ENCODE measurements around the gene PLCXD1. TPM values are rescaled to one million over a fixed set of nuclear protein-coding genes. Genes with fewer than 3 reads are reported as not detected.
A peak's percentile ranks its signal among the peaks of the same experiment; 100 is the strongest.
"Not testable (repeated sequence)": the region's sequence is repeated elsewhere in the genome, so short reads cannot be mapped to it uniquely, and the experiment has no call there.

Gene PLCXD1
- total RNA-seq, 1 donor from 2014 or later: 25.9 TPM

DNA sequence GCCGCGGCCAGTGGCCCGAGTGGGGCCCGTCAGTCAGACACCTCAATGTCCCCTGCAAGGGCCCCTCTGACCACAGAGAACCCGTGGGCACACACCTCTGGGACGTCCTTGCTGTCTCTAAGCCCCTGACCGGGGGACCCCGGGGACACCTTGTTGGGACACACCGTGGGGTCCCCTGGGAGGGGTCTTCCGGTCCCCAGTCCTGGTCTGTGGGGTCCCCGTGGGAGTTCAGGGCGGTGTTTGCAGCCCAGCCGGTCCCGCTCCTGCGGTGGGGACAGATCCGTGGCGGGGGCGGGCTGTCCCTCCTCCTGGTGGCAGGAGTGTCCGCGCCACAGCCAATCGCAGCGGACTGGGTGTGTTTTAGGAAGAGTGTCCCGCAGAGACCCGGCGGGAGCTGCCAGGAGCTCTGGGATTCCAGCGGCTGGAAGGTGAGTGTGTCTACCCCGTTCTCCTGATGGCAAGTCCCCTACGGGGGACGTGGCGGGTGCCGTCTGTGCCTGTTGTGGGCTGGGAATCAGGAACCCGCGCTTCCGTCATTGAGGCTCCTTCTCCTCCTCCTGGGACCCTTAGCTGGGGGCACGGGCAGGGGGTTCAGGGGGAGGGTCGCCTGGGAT, 5.1 kb upstream of the PLCXD1 start:
- Mint-ChIP-seq H3K4me1 (ENCODE audit: low read depth, unreplicated experiment) (peaks cover 6% of the 10 kb centered on the region), H3K27ac (ENCODE audit: unreplicated experiment) (no peak overlapping the region), H3K4me3 (ENCODE audit: unreplicated experiment) (peak overlapping the region; percentile 77), H3K27me3 (ENCODE audit: low read depth, unreplicated experiment) (no peaks in the 10 kb centered on the region), H3K9me3 (ENCODE audit: unreplicated experiment) (no peaks in the 10 kb centered on the region), H3K36me3 (ENCODE audit: low read depth, unreplicated experiment) (no peaks in the 10 kb centered on the region)
- Histone ChIP-seq H3K27me3 (ENCODE audit: insufficient read depth, low read length) (no peaks in the 10 kb centered on the region), H3K4me1 (ENCODE audit: insufficient read depth, low read length) (peaks cover 11% of the 10 kb centered on the region), H3K4me3 (ENCODE audit: insufficient read depth, low read depth, low read length) (peak overlapping the region; percentile 51), H4K20me1 (ENCODE audit: insufficient read depth, low read length) (no peaks in the 10 kb centered on the region), H3K4me2 (ENCODE audit: low read length) (peak overlapping the region; percentile 86), H3K27ac (ENCODE audit: low read depth, low read length) (peak overlapping the region; percentile 11), H3K79me2 (ENCODE audit: insufficient read depth, low read length) (no peaks in the 10 kb centered on the region), H3K36me3 (ENCODE audit: insufficient read depth, low read length) (no peaks in the 10 kb centered on the region), H3K9me3 (ENCODE audit: insufficient read depth, low read depth, low read length) (no peaks in the 10 kb centered on the region), H3K9ac (ENCODE audit: low read length) (peak overlapping the region; percentile 80), H2AFZ (ENCODE audit: low read depth, low read length) (peak overlapping the region; percentile 89)
- FAIRE-seq (no peak), DNase-seq (ENCODE audit: low read depth) (peak; percentile 22)
- TF ChIP-seq CTCF (IDR thresholded peaks at IDR 0.05; ENCODE audit: insufficient read depth, low read depth, low read length) (no peak), EZH2 (IDR thresholded peaks at IDR 0.05; ENCODE audit: insufficient read depth, low read length) (no peak)

DNA sequence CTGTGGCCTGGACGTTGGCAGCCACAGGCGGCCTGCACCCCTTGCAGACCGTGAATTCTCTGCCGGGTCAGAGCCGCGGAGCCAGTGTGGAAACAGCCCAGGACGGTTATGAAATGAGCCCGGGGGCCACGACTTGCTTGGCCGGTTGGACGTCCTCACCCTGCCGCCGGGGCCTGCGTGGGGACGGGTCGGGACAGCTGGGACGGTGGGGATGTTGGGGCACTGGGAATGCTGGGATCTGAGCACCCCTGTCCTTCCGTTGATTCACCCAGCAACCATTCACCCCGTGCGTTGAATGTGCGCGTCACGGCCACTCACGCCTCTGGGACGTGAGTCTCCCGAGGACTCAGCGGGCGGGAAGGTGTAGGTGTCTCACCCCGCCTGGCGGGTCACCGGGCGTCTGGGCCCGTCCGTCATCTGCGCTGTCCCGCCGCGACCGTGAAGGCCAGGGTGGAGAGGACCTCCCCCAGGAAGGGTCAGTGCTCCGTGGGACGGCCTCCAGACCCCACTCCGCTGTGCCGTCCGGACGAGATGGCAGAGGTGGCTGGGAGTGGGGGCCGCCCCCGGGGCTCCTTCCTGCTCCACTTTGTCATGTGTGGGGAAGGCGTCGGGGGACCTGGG, 4.5 kb upstream of the PLCXD1 start:
- H2AFZ ChIP-seq (ENCODE audit: low read depth, low read length): peak overlapping the region; percentile 89
- FAIRE-seq (no peak), DNase-seq (ENCODE audit: low read depth) (peak; percentile 38)
- H4K20me1 ChIP-seq (ENCODE audit: insufficient read depth, low read length): no peaks in the 10 kb centered on the region
- peaks cover 6% of the 10 kb centered on the region for H3K4me1 Mint-ChIP-seq (ENCODE audit: low read depth, unreplicated experiment)
- peak overlapping the region; percentile 80 for H3K9ac ChIP-seq (ENCODE audit: low read length)
- H3K9me3 ChIP-seq (ENCODE audit: insufficient read depth, low read depth, low read length): no peaks in the 10 kb centered on the region
- no peak for TF ChIP-seq CTCF (IDR thresholded peaks at IDR 0.05; ENCODE audit: insufficient read depth, low read depth, low read length)
- no peak for TF ChIP-seq EZH2 (IDR thresholded peaks at IDR 0.05; ENCODE audit: insufficient read depth, low read length)
- peak overlapping the region; percentile 11 for H3K27ac ChIP-seq (ENCODE audit: low read depth, low read length)
- H3K4me3 Mint-ChIP-seq (ENCODE audit: unreplicated experiment): peak overlapping the region; percentile 77
- H3K27me3 Mint-ChIP-seq (ENCODE audit: low read depth, unreplicated experiment): no peaks in the 10 kb centered on the region
- H3K27me3 ChIP-seq (ENCODE audit: insufficient read depth, low read length): no peaks in the 10 kb centered on the region
- peaks cover 11% of the 10 kb centered on the region for H3K4me1 ChIP-seq (ENCODE audit: insufficient read depth, low read length)
- H3K36me3 Mint-ChIP-seq (ENCODE audit: low read depth, unreplicated experiment): no peaks in the 10 kb centered on the region
- no peaks in the 10 kb centered on the region for H3K79me2 ChIP-seq (ENCODE audit: insufficient read depth, low read length)
- H3K9me3 Mint-ChIP-seq (ENCODE audit: unreplicated experiment): no peaks in the 10 kb centered on the region
- H3K4me3 ChIP-seq (ENCODE audit: insufficient read depth, low read depth, low read length): peak overlapping the region; percentile 51
- H3K36me3 ChIP-seq (ENCODE audit: insufficient read depth, low read length): no peaks in the 10 kb centered on the region
- H3K4me2 ChIP-seq (ENCODE audit: low read length): peak overlapping the region; percentile 86
- H3K27ac Mint-ChIP-seq (ENCODE audit: unreplicated experiment): no peak overlapping the region

DNA sequence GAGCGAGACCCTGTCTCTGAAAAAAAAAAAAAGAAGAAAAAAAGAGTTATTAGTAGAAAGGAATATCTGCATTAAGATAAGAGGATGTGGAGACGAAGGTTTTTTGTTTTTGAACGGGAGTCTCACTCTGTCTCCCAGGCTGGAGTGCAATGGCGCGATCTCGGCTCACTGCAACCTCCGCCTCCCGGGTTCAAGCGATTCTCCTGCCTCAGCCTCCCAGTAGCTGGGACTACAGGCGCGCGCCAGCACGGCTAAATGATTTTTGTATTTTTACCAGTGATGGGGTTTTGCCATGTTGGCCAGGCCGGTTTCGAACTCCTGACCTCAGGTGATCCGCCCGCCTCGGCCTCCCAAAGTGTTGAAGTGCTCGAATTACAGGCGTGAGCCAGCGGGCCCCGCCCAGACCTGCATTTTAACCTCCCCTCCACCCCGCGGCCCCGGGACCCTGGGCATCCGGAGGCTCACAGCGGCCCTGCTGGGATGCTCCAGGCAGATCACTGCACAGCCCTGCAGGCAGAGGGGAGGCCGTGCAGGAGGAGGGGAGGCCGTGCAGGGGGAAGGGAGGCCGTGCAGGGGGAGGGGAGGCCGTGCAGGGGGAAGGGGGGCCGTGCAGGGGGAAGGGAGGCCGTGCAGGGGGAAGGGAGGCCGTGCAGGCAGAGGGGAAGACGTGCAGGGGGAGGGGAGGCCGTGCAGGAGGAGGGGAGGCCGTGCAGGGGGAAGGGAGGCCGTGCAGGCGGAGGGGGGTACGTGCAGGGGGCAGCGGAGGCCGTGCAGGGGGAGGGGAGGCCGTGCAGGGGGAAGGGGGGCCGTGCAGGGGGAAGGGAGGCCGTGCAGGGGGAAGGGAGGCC, 1.2 kb upstream of the PLCXD1 start:
- not testable (repeated sequence) for H3K4me2 ChIP-seq (ENCODE audit: low read length); H3K27me3 Mint-ChIP-seq (ENCODE audit: low read depth, unreplicated experiment); H3K27ac Mint-ChIP-seq (ENCODE audit: unreplicated experiment); H3K4me3 ChIP-seq (ENCODE audit: insufficient read depth, low read depth, low read length); H3K27me3 ChIP-seq (ENCODE audit: insufficient read depth, low read length); H3K4me1 Mint-ChIP-seq (ENCODE audit: low read depth, unreplicated experiment); H4K20me1 ChIP-seq (ENCODE audit: insufficient read depth, low read length); H2AFZ ChIP-seq (ENCODE audit: low read depth, low read length); H3K36me3 Mint-ChIP-seq (ENCODE audit: low read depth, unreplicated experiment); H3K27ac ChIP-seq (ENCODE audit: low read depth, low read length); FAIRE-seq; H3K36me3 ChIP-seq (ENCODE audit: insufficient read depth, low read length); H3K79me2 ChIP-seq (ENCODE audit: insufficient read depth, low read length); H3K9ac ChIP-seq (ENCODE audit: low read length); H3K9me3 Mint-ChIP-seq (ENCODE audit: unreplicated experiment); H3K9me3 ChIP-seq (ENCODE audit: insufficient read depth, low read depth, low read length); DNase-seq (ENCODE audit: low read depth)
- peak overlapping the region; percentile 40 for H3K4me3 Mint-ChIP-seq (ENCODE audit: unreplicated experiment)
- peaks cover 11% of the 10 kb centered on the region for H3K4me1 ChIP-seq (ENCODE audit: insufficient read depth, low read length)

- H3K9me3 Mint-ChIP-seq (ENCODE audit: unreplicated experiment); H3K4me2 ChIP-seq (ENCODE audit: low read length); H3K27me3 ChIP-seq (ENCODE audit: insufficient read depth, low read length); H3K79me2 ChIP-seq (ENCODE audit: insufficient read depth, low read length); H3K4me1 Mint-ChIP-seq (ENCODE audit: low read depth, unreplicated experiment); H3K4me3 Mint-ChIP-seq (ENCODE audit: unreplicated experiment); H3K27me3 Mint-ChIP-seq (ENCODE audit: low read depth, unreplicated experiment); H3K9ac ChIP-seq (ENCODE audit: low read length); H3K27ac ChIP-seq (ENCODE audit: low read depth, low read length); H3K27ac Mint-ChIP-seq (ENCODE audit: unreplicated experiment); H3K9me3 ChIP-seq (ENCODE audit: insufficient read depth, low read depth, low read length); H3K36me3 Mint-ChIP-seq (ENCODE audit: low read depth, unreplicated experiment); H3K36me3 ChIP-seq (ENCODE audit: insufficient read depth, low read length); FAIRE-seq; H3K4me3 ChIP-seq (ENCODE audit: insufficient read depth, low read depth, low read length); H2AFZ ChIP-seq (ENCODE audit: low read depth, low read length); DNase-seq (ENCODE audit: low read depth); H4K20me1 ChIP-seq (ENCODE audit: insufficient read depth, low read length): not testable (repeated sequence)
- H3K4me1 ChIP-seq (ENCODE audit: insufficient read depth, low read length): peaks cover 11% of the 10 kb centered on the region
These were observed 459 bp upstream of the PLCXD1 start for GRCh38 chrX:280722-281121.
